NCI-H524 treated with DMSO at 0.1 percent for 48 hours (cell line): ENCODE results near the gene CLASP1.
"Not testable (repeated sequence)": the region's sequence is repeated elsewhere in the genome, so short reads cannot be mapped to it uniquely, and the experiment has no call there.

Source experiments
- DNase-seq: peaks from one replicate; lab custom pipeline; 2025; lab: John Stamatoyannopoulos, UW

Gene CLASP1

DNA sequence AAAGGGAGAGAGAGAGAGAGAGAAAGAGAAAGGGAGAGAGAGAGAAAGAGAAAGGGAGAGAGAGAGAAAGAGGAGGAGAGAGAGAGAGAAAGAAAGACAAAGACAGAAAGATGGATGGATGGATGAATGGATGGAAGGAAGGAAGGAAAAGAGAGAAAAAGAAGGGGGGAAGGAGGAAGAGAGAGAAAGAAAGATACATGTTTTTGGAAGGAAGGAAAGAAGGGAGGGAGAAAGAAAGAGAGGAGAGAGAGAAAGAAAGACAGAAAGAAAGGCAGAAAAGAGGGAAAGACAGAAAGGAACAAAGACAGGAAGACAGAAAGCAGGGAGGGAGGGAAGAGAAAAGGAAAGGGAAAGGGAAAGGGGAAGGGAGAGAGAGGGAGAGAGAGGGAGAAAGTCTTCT lies 67.0 kb downstream of the CLASP1 start:
- DNase-seq: no peak

DNA sequence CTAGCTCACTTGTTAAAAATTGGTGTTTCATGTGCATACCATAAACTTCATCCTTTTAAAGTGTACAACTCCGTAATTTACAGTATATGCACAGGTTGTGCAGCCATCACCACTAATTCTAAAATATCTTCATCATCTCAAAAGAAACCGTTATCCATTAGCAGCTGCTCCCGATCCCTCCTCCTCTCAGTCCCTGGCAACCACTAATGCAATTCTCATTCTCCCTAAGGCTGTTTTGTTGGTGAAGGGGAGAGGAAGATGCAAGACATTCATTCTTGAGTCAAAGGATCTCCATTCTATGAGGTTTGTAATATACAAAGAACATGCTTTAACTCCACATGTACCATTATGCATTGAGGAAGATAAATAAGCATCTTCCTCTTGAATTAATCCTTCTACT lies 70.0 kb downstream of the CLASP1 start:
- DNase-seq: no peak

DNA sequence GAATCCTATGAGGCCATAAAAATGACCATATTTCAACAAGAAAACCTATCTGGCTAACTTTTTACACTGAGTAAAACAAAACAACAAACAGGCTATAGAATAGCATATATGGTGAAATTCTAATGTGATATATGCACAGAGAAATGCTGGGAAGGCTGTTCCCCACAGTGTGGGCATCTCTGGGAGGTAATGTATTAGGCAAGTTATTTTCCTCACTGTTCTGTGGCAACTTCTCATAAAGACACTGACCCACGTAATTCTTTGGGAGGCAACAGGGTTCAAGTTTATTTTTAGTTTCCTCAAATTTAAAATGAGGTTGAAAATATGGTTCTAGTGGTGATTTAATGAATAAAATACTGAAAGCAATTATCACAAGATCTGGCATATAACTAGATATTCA lies 71.9 kb downstream of the CLASP1 start:
- no peak for DNase-seq

DNA sequence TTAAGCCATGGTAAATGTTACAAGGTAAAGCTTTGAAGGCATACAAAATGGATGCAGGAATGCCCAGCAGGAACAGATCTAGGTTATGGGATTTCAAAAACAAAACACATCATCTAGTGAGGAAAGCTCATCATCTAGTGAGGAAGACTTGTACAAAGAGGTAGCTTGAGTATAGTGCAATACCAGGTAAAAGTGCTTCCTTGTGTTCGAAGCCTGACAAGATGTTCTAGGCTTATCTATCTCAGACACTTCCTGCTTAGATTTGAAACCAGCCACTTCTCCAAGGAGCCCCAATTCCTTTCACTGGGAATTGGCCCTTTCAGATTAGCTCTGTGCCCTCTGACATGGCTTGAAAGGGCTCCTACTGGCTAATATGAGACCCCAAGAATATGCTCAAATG lies 73.0 kb downstream of the CLASP1 start:
- DNase-seq: no peak

DNA sequence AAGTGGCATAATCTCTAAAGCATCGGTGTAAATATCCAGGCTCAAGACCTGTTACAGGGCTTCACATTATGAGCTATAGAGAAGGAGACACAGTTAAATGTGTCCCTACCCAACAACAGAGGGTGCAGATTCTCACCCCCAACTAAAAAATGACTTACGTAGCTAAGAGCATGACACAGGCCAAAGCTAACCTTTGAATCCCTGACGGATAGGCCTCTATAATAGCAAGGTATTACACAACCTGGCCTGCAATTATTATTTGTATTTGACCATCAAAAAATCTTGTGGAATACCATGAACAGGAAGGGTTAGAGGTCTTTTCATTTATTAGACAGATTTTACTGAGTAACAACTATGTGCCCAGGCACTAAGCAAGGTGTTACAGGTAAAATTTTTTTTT lies 73.5 kb downstream of the CLASP1 start:
- no peak for DNase-seq

DNA sequence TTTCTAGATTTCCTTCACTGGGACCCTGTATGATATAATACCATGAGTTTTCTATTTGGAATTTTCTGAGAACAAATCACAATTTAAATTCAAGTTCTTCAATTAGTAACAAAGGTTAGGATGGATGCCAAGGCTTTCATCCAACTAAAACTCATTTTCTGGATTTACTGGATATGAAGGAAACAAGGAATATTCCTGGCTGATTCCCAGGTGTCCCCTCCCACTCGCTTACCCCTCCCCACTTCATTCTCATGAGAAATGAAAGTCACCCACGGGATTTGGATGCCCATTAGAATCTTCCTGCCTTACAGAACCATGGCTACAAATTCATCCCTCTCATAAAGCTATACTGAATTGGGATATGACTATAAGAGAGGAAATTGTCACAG lies 78.6 kb downstream of the CLASP1 start:
- DNase-seq: no peak

DNA sequence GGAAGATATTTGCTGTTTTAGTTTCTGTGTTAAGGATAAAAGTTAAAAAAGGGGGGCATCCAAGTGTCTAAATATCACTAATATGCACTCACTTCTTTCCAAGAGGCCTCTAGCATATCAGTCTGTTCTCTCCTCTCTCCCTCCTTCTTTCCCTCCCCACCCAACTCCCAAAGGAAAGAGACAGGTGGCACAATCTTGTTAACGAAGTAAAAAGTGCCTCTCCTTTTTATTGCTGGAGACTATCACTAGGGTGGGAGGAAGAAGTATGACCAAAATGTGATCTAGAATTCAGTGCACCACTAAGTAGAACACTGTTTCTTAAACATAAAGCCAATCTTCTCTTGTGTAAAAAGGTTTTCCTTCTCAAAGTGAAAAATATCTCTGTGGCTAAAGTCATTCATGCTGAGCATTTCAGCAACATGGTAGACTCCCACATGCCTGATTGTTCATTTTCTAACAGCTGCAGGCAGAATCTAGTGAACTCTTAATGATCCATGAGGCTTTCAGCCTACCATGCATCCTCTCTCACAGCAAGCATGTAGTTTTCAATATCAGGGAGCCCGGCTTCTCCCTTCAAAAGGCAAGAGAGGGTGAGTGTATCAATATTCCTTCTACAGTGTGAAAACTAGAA lies 79.1 kb downstream of the CLASP1 start:
- no peak for DNase-seq

DNA sequence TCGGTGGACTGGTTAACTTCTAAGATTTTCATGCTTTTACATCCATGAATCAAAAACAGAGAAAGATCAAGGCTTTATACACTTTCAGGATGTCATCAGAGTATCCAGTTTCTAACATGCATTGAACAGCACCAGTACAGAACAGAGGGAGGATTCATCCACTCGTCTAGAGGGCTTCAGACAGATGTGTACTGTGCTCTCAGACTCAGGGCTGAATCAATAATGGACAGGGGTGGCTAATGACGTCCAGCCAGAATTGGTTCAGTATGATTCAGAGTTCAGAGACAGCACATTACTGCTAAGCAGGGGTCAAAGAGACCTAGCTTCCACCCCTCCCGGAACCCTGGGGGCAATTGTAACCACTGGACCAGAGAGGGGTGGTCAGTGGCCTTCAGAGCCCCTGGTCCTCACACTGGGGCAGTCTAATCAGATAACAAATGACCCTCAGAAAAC lies 81.3 kb downstream of the CLASP1 start:
- no peak for DNase-seq

DNA sequence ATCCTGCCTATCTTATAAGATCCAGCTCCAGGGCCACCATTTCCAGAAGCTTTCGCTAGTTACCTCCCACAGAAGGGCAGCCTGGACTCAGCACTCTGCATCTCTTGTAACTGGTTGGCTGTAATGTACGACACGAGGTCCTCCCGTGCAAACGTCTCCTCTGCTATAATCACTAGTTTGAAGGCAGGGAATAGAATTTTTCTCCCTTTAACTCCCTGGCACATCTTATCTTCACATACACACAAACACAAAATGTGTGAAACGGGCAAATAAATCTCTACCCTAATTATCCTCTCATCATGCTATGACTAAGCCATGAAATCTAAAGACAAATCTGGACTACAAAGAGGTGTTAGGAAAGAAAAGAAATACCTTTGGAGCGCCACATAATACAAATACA lies 81.8 kb downstream of the CLASP1 start:
- no peak for DNase-seq

DNA sequence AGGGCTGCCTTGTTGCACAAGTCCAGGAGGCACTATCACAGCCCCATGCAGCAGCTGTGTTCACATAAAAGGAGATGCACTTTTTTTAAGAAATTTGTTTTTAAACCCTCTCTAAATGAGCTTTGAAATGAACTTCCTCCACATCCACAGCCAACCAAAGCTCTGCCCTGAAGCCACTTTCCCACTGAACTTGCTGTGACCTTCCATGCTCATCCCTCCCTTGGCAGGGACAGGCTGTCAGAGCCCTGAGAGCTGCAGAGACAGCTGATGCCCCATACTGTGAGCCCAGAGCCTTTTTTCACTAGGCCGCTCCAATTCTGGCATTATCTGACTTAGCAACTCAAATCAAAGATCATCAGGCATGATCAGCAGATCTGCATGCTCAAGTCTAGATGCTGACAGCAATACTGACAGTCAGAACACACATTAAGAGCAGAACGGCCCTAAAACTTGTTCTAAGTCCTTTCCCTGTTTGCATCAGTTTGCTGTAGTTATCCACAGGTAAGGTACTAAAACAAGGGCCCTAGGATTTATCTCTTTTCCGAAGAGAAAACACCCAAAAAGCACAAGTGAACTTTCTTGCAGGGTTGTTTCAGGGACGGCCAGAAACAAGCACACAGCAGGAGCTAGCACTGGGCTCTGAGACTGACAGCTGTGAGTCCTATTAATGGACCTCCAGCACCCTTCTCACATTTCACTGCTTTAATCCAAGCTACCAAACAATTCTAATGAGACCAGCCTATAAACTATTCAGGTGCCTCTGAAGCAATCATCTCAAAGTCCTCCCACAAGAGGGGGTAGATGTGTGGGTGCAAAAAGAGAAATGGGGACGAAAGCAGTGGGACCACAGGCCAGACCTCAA lies 83.6 kb downstream of the CLASP1 start:
- peak; percentile 83 for DNase-seq

DNA sequence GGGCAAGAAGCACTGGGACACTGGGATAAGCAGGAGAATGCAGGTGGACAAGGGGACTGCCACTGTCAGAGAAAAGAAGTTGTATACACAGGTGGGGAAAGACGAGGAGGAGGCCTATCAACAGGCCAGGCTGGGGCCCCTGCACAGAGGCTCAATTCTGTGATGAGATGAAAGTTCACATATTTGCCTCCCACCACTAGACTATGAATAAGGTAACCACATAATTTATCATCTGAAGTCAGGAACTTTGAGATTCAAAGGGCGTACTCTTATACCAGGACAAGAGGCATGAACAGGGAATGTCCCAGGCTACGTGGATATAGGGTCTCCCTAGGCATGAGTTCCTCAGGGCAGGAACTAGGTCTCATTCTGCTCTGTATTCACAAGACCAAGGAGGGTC lies 84.4 kb downstream of the CLASP1 start:
- no peak for DNase-seq

DNA sequence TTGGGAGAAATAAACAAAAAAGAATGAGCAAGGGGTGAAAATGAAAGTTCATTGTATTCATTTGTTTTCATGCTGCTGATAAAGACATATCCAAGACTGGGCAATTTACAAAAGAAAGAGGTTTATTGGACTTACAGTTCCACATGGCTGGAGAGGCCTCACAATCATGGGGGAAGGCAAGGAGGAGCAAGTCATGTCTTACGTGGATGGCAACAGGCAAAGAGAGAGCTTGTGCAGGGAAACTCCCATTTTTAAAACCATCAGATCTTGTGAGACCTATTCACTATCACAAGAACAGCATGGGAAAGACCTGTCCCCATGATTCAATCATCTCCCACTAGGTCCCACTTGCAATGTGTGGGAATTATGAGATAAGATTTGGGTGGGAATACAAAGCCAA lies 85.5 kb downstream of the CLASP1 start:
- DNase-seq: not testable (repeated sequence)

DNA sequence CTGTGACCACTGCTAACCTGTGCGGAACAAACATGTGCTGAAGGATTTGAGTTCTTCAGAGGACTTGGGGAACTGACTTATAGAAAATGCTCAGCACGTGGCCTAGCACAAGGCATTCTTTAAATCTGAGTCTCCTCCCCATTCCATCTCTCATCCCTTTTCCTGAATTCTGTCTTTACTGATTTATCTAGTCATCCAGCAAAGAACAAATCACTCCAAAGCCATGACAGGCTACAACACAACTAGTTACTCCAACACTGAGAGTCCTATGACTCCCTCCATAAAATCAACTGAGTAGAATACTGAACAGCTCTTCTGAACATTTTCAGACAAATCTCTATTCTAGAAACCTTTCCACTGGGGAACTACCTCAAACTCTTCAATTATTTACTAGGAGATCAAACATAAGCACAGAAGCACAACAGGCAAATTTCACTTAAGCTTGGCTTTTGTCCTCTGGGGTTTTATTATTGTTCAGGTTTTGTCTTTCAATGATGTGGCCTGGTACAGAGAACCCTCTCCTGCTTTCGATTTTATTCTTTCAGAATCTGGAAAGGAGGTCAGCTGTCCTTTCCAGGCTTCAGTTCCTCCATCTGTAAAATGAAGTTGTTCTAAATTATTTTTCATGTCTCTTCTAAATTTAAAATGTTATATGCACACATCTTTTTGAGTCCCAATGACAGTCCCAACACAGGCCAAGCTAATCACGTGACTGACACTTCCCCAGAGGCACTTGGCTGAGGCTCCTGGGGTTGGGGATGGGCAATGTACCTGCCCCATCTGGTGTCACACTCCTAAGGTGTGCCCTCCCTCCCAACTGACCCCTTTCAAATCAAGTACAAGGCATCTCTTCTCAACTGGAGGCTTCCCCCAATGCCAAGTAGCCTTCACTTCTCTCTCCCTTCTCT lies 86.7 kb downstream of the CLASP1 start:
- no peak for DNase-seq

DNA sequence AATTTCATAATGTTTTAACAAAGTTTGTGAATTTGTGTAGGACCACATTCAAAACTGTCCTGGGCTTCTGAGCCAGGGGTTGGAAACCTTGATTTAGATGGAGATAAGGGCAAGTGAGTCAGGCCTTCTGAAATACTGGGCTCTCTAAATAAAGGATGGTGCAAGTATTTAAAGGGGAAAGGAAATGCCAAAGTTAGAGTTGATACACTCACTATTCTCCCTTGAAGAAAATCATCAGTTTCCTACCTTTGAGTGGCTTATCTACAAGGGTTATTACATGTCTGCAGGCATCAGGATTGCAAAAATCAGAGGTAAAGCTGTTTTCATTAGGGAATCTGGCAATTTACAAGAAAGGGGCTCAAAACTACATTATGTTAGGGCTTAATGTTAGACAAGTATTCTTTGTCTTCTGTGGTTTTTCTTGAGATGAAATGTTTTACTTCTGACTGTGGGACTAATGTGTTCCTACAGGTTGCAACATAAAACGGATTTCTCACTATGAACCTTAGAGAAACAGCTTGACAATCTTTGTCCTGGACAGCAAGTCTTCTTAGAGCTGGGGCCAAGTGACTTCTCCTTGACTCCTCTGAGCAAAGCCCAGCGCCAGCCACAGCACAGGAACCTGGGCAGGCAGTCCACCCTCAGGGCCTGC lies 87.5 kb downstream of the CLASP1 start:
- no peak for DNase-seq

DNA sequence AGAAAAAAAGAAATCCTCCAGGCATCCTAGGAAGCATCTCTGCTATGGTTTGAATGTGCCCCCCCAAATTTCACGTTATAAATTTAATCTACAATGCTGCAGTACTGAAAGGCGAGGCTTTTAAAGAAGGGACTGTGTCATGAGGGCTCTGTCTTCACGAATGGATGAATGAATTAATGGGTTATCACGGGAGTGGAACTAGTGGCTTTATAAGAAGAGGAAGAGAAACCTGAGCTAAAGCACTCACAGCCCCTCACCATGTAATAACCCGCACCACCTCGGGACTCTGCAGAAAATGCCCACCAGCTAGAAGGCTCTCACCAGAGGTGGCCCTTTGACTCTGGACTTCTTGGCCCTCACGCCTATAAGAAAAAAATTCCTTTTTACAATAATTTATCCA lies 90.9 kb downstream of the CLASP1 start:
- no peak for DNase-seq

DNA sequence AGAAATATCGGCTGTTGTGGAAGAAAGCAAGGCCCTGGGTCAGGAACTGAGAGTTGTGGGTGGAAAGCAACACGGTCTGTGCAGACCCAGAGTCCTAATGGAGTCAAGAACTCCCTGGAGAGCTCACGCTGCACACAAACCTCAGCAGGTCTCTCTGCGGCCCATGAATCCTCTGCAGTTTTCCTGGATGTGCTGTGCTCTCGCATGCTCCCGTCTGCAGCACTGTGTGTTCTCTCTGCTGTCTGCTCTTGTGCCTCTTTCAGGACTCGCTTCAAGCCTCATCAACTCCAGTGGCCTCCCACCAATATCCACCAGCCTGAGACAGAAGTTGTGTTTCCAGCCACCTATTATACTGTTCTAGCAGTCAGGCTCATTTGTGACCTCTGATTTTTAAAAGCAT lies 94.3 kb downstream of the CLASP1 start:
- no peak for DNase-seq

DNA sequence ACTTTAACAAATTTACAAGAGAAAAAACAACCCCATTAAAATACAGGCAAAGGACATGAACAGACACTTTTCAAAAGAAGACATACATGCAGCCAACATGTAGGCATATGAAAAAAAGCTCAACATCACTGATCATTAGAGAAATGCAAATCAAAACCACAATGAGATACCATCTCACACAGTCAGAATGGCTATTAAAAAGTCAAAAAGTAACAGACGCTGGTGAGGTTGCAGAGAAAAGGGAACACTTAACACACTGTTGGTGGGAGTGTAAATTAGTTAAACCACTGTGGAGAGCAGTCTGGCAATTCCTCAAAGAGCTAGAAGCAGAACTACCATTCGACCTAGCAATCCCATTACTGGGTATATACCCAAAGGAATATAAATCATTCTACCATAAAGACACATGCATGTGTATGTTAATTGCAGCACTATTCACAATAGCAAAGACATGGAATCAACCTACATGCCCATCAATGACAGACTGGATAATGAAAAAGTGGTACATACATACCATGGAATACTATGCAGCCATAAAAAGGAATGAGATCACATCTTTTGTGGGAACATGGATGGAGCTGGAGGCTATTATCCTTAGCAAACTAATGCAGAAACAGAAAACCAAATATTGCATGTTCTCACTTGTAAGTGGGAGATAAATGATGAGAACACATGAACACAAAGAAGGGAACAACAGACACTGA lies 96.6 kb downstream of the CLASP1 start:
- not testable (repeated sequence) for DNase-seq

DNA sequence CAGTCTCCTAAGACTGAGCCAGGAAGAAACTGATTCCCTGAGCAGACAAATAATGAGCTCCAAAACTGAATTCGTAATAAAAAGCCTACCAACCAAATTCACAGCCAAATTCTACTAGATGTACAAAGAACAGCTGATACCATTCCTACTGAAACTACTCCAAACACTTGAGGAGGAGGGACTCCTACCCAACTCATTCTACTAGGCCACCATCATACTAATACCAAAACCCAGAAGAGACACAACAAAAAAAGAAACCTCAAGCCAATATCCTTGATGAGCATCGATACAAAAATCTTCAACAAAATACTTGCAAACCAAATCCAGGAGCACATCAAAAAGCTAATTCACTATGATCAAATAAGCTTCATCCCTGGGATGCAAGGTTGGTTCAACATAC lies 98.6 kb downstream of the CLASP1 start:
- no peak for DNase-seq

DNA sequence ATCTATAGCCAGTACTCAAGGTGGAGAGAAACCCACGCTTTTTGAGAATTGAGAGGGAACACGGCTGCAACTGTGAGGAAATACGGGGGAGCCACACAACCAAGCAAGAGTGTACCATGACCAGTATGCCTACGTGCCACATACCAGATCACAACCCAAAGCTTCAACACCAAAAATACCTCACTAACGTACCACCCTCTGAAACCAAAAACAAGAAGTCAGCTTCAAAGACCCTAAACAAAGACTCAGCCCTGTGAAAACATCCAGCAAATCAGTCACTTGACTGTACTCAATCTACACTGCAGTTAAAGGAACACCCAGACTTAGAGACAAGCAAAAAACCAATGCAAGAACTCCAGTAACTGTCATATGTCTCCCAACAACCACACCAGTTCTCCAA lies 101.6 kb downstream of the CLASP1 start:
- no peak for DNase-seq

DNA sequence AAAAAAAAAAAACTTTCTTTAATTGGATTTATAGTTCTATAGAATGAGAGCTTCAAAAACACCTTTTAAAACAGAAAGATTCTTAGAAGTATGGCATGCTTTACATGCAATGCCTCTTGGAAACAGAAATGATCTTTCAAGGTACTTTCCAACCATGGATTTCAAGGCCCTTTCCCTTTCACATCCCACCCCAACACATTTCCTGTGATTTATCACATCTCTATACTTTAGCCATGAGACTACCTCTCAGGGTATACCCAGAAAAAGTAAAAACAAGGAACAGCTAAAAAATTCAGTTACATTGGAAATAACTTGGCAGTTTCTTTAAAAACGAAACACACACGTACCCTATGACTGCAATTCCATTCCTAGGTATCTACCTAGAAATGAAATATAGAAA lies 103.3 kb downstream of the CLASP1 start:
- no peak for DNase-seq

DNA sequence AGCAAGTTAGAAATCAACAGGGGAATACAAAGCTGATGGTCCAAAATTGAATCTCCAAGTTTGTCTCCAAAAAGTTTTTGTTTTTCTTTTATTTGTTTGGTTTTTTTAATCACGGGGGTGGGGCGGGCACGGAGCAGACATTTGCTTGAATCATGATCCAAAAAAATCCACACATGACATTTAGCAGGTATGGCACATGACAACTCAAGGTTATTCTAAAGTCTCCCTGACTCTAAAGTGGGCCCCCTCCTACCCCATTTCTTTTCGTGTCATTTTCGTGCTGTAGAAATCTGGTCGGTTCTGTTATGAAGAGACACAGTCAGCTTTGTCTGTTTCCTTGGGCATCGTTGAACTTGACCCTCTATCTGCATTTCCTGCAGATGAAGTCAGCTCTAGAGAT lies 104.0 kb downstream of the CLASP1 start:
- DNase-seq: no peak

DNA sequence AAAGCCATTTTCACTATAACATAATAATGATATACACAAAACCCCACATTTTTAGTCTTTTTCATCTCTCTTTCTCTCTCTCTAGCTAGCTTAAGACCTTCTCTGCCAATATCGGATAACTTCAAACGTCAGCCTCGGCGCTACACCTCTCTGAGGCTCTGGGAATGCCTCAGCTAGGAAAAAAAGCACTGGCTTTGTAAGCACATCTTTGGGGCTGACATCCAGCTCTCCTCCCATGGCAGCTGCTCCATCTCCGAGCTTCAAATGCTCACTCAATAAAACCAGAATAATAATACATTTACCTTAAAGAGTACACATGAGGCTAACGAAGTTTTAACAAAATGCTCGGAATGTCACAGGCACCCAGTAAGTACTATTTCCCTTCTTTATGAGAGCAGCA lies 107.8 kb downstream of the CLASP1 start:
- no peak for DNase-seq
